ENCODE data around the gene NDUFA11. TPM values are rescaled to one million over a fixed set of nuclear protein-coding genes. Genes with fewer than 3 reads are reported as not detected.
"Not testable (repeated sequence)": the region's sequence is repeated elsewhere in the genome, so short reads cannot be mapped to it uniquely, and the experiment has no call there.

Gene NDUFA11
- total RNA-seq, 1 donor from 2014 or later: 303 TPM

GRCh38 chr19:5857203-5858081, 46.1 kb downstream of the NDUFA11 start:
- DNase-seq (ENCODE audit: low read depth, low spot score): no peak

GRCh38 chr19:5855151-5855550, 48.4 kb downstream of the NDUFA11 start:
- not testable (repeated sequence) for DNase-seq (ENCODE audit: low read depth, low spot score)

- DNase-seq (ENCODE audit: low read depth, low spot score): not testable (repeated sequence)
These were observed 49.5 kb downstream of the NDUFA11 start for GRCh38 chr19:5854121-5854520.

GRCh38 chr19:5851302-5851701, 52.3 kb downstream of the NDUFA11 start, which contains the start of gene FUT3:
FUT3 (minus strand) TSS chr19:5851449.
- DNase-seq (ENCODE audit: low read depth, low spot score): no peak

- no peak for DNase-seq (ENCODE audit: low read depth, low spot score)
These were observed 52.8 kb downstream of the NDUFA11 start for GRCh38 chr19:5850743-5851293.

- no peak for DNase-seq (ENCODE audit: low read depth, low spot score)
These were observed 53.4 kb downstream of the NDUFA11 start for GRCh38 chr19:5850189-5850588.

GRCh38 chr19:5848621-5849020, 55.0 kb downstream of the NDUFA11 start:
- DNase-seq (ENCODE audit: low read depth, low spot score): not testable (repeated sequence)

- not testable (repeated sequence) for DNase-seq (ENCODE audit: low read depth, low spot score)
These were observed 55.7 kb downstream of the NDUFA11 start for GRCh38 chr19:5847846-5848245.

Other genes starting within 250 kb of the NDUFA11 start
- 26.1 and 60.3 TPM in 2 replicates for gene MICOS13, start 223.3 kb downstream of the NDUFA11 start, total RNA-seq
- 5.4 and 6.5 TPM in 2 replicates for gene HSD11B1L, start 222.8 kb downstream of the NDUFA11 start, total RNA-seq
- 388 and 866 TPM in 2 replicates for gene RPL36, start 213.5 kb downstream of the NDUFA11 start, total RNA-seq
- gene LONP1, start 183.6 kb downstream of the NDUFA11 start, total RNA-seq: 91.4 and 116 TPM in 2 replicates
- gene CATSPERD, start 183.2 kb downstream of the NDUFA11 start, total RNA-seq: not detected in 2 replicates
- gene PRR22, start 119.0 kb downstream of the NDUFA11 start, total RNA-seq: 0.33 and 0.63 TPM in 2 replicates
- gene DUS3L, start 112.6 kb downstream of the NDUFA11 start, total RNA-seq: 32.3 and 41.7 TPM in 2 replicates
- gene NRTN, start 98.7 kb downstream of the NDUFA11 start, total RNA-seq: 0.13 and 0.25 TPM in 2 replicates
- not detected in 2 replicates for gene FUT6, start 64.1 kb downstream of the NDUFA11 start, total RNA-seq
- gene FUT3, start 52.3 kb downstream of the NDUFA11 start, total RNA-seq: not detected in 2 replicates
- gene FUT5, start 33.2 kb downstream of the NDUFA11 start, total RNA-seq: not detected in 2 replicates
- 3.8 and 4.4 TPM in 2 replicates for gene VMAC, start 1.1 kb upstream of the NDUFA11 start, total RNA-seq
- gene CAPS, start 10.5 kb upstream of the NDUFA11 start, total RNA-seq: 1.6 TPM in 2 replicates
- 36.4 and 42.4 TPM in 2 replicates for gene RANBP3, start 74.3 kb upstream of the NDUFA11 start, total RNA-seq
- gene RFX2, start 206.7 kb upstream of the NDUFA11 start, total RNA-seq: 2.8 and 4.3 TPM in 2 replicates
- gene ACSBG2, start 231.9 kb upstream of the NDUFA11 start, total RNA-seq: not detected in 2 replicates

Measured in pulmonary artery endothelial cell (primary cell).